Measurements from ENCODE around the gene MAX.
"Not testable (repeated sequence)": the region's sequence is repeated elsewhere in the genome, so short reads cannot be mapped to it uniquely, and the experiment has no call there.

The MAX gene

GRCh38 chr14:65040666-65041433 is 61.5 kb downstream of the MAX start:
- no peak for DNase-seq

- no peak for DNase-seq
These were observed 63.4 kb downstream of the MAX start for GRCh38 chr14:65038966-65039365.

- peak in 37 of 56 donors; percentile 7 to 75 (median 35) for DNase-seq
These were observed 67.3 kb downstream of the MAX start for GRCh38 chr14:65035049-65035448.

GRCh38 chr14:65034021-65034420 is 68.3 kb downstream of the MAX start:
- no peak for DNase-seq

DNA sequence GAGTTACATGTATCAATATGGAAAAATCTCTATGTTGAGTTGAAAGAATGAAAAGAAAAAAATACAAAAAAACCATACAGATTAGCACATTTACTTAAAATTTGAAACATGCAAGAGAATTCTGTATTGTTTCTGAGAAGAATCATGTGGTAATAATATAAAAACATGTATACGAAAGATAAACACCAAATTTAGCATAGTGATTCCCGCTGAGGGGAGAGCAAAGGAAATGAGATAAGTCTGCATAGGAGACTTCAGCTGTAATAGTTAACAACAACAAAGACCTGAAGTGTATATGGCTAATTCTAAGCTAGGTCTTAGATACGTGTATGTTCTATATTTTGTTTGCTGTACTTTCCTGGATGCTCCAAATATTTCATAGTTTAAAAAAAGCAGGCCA is 69.1 kb downstream of the MAX start:
- DNase-seq = no peak

DNA sequence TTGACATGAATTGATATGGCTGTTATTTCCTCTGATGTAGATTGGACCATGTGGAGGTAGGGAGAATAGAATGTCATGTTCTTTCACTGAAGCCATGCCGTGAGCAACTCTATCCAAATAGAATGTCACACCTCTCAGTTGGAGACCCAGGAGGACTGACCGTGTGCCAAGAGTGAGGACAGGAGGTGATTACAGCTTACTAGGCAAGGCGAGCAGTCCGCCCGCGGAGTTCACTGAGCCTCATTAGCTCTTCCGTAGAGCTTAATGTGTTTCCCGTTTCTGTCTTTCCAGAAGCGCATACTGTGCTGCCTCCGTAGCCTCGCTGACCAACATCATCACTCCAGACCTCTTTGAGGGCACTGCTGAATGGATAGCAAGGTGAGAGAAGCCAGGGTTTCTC is 70.0 kb downstream of the MAX start:
- no peak for DNase-seq

DNA sequence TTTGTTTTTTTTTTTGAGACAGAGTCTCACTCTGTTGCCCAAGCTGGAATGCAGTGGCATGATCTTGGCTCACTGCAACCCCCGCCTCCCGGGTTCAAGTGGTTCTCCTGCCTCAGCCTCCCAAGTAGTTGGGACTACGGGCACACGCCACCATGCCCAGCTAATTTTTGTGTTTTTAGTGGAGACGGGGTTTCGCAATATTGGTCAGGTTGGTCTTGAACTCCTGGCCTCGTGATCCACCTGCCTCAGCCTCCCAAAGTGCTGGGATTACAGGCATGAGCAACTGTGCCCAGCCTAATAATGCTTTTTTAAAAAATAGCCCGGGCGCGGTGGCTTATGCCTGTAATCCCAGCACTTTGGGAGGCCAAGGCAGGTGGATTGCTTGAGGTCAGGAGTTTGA is 71.0 kb downstream of the MAX start:
- DNase-seq = not testable (repeated sequence)

DNA sequence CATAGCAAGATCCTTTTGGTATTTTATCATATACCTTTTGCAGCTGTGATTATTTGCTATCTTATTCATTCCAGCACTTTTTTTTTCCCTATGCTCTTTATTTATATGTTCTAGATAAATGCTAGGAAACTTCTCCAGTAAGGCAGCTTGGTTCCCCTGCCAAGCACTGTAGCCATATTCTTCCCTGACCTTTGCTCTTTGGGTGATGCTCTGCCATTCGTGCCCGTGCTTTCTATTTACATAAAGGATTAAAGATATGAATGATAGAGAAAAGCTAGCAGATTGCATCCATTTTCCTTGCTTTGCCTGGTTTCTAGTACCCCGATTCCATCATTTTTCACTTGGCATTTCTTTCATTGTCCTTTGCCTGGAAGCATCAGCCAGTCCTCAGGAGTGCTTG is 73.4 kb downstream of the MAX start:
- DNase-seq = no peak

- DNase-seq = peak in 7 of 56 donors; percentile 5 to 46 (median 13)
These were observed 75.1 kb downstream of the MAX start for GRCh38 chr14:65027127-65027799.

- no peak for DNase-seq
These were observed 75.8 kb downstream of the MAX start for GRCh38 chr14:65026526-65026925.

- no peak for DNase-seq
These were observed 76.5 kb downstream of the MAX start for GRCh38 chr14:65025818-65026217.
